ENCODE measurements around the gene IFIH1.

- TF ChIP-seq CTCF (conservative IDR thresholded peaks at IDR 0.05; ENCODE audit: low read length), result no peak
- TF ChIP-seq EZH2phosphoT487 (IDR thresholded peaks at IDR 0.05; ENCODE audit: borderline replicate concordance), result no peak
Measured at GRCh38 chr2:162315938-162316337, 2.5 kb downstream of the IFIH1 start.
